RWPE1 (cell line): ENCODE data around the gene EFCAB13.

Experiments
- CTCF ChIA-PET: fragments of 350-600 bp; sonication (Branson Sonifier 250); formaldehyde crosslinking; extraction: SDS; loops from one replicate; lab custom pipeline; 2021; lab: Yijun Ruan, JAX
- POLR2A ChIA-PET: fragments of 400-600 bp; formaldehyde crosslinking; extraction: SDS; loops from one replicate; lab custom pipeline; 2020; ENCODE audit warnings: antibody characterized with exemption; ENCODE audit not compliant: low non-redundant PET; lab: Yijun Ruan, JAX
- DNase-seq: peaks from one replicate; pipeline ENCODE4 v3.0.0; 2012; ENCODE audit warnings: low spot score
- H3K27ac ChIP-seq: fragments of 450-650 bp; 2 replicates; pipeline ENCODE4 v1.5.1; 2017
- CTCF ChIP-seq: fragments of 450-650 bp; conservative IDR thresholded peaks from 2 replicates; pipeline ENCODE4 v1.5.1; 2017; ENCODE audit warnings: low read depth, mild to moderate bottlenecking

EFCAB13 gene

DNA sequence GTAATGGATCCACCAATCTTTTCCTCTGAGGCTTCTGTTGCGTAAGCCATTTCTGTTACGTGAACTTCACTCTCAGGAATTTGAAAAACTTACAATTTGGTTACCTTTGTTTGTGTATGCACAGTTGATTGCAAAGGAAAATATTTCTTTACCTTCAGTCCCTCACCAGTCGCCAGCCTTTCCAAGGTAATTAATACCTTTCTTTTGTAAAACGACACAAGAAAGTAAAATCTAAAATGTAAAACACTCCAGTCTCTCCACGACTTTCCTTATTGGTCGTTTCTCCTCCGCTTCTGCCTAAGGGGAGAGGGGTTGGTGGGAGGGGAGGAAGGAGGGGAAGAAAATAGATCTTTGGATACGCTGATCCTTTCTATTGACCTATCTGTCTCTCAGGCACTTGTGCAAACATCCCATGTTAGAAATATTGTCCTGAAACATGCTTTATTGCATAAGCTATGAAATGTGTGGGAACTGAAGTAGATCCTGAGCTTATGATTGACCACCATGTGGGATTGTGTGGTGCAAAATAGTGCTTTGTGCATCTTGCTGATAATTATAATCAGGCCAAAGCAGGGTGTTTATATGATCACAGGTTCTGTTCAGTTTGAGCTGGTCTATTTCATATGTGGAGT, 32.4 kb upstream of the EFCAB13 start:
- TF ChIP-seq CTCF = no peak
- H3K27ac ChIP-seq = no peak overlapping the region
- POLR2A ChIA-PET = no interaction called here
- DNase-seq = no peak
- CTCF ChIA-PET = interaction anchor here (0.8 kb wide), 1 partner anchor 9 kb away, joined by 3 read pairs; no protein-coding TSS in a partner anchor

DNA sequence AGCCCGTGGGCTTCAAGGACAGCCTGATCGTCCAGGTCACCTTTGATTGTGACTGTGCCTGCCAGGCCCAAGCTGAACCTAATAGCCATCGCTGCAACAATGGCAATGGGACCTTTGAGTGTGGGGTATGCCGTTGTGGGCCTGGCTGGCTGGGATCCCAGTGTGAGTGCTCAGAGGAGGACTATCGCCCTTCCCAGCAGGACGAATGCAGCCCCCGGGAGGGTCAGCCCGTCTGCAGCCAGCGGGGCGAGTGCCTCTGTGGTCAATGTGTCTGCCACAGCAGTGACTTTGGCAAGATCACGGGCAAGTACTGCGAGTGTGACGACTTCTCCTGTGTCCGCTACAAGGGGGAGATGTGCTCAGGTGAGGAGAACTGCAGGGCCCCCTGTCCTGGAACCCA, 31.5 kb upstream of the EFCAB13 start:
- DNase-seq = no peak
- ChIA-PET POLR2A (no interaction called here), CTCF (interaction anchor here (0.8 kb wide), 1 partner anchor 8 kb away, joined by 3 read pairs; no protein-coding TSS in a partner anchor)
- no peak overlapping the region for H3K27ac ChIP-seq
- TF ChIP-seq CTCF = no peak

DNA sequence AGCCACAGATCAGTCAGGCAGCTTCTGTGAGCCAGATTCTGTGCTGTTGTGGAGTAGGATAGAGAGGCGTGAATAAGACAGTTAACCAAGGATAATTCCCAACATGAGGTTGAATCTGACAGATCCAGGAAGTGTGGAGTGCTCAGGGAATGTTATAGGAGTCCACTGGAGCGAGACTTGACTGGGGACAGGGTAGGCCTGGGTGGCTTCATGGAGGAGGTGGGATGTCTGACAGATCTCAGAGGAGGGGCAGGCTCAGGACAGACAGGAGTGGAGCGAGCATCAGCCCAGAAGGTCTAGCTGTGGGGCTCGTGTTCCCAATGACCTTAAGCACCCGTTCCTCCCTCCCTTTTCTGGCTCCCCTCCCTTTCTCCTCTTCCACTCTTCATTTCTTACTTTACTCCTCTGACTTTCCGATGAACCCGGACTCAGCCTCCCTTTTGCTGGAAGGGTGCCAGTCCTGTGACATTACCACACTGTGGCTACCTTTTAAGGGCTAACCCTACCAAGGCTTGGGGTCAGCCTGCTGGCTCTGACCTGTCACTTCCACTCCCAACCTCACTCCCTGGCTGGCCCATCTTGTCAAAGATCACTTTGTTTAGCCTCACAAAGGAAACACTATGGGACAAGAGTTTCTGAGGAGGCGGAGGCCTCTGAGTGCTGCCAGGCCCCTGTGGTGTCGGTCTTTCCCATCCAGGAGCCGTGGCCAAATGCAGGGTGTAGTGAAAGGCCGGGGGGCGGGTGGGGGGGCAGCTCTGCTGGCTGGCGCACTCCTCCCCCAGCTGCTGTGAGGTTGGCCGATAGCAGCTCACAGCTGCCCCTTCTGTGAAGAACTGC, 28.5 kb upstream of the EFCAB13 start:
- ChIA-PET POLR2A (no interaction called here), CTCF (no interaction called here)
- H3K27ac ChIP-seq = no peak overlapping the region
- no peak for TF ChIP-seq CTCF
- DNase-seq = no peak

- CTCF ChIA-PET = no interaction called here
- no peak for DNase-seq
- no peak overlapping the region for H3K27ac ChIP-seq
- POLR2A ChIA-PET = no interaction called here
- TF ChIP-seq CTCF = no peak
These were observed 27.9 kb upstream of the EFCAB13 start for GRCh38 chr17:47295874-47296255.

DNA sequence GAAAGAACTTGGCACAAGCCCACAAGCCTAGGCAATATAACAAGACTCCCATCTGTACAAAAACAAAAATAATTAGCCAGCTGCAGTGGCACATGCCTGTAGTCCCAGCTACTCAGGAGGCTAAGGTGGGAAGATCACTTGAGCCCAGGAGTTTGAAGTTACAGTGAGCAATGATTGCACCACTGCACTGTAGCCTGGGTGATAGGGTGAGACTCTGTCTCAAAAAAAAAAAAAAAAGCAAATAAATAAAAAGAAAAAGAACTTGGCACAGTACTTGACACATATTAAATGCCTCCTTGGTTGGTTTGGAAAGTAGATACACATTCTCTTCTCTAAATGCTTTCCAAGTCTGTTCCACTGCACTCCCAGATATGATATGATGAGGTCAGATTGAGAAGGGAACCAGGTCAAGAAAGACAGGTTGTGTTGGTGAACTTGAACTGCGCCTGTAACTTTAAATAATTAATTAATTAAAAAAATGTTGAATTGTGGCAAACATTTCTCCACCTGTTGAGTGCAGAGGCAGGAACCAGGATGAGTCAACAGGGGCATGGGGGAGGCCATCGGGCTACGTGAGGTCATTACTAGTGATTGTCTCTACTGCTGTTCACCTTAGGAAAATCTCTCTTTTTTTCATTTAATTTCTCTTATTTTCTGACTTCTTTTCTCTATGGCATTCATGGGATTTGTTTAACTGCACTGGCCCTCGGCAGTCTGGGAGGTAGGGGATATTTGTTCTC, 25.9 kb upstream of the EFCAB13 start:
- peak; percentile 49 for DNase-seq
- CTCF ChIA-PET = no interaction called here
- no peak for TF ChIP-seq CTCF
- POLR2A ChIA-PET = no interaction called here
- H3K27ac ChIP-seq = no peak overlapping the region

DNA sequence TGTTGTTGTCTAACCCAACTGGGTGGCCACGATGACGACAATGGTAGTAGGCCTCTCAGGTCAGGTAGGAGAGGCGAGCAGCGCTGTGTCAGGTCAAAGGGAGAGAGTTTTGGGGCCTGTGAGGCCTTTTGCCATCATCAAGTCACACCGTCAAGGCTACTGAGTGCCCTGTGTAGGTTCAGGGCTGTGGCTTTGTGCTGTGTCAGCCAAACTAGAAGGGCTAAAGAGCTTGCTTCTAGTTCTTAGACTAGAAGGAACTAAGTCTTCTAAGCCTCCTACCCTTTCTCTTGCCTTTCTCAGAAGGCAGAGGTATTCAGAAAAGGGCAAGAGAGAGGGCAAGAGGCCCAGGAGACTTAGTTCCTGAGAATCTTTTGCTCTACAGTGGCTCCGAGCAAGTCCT, 25.0 kb upstream of the EFCAB13 start:
- no peak for TF ChIP-seq CTCF
- H3K27ac ChIP-seq = no peak overlapping the region
- DNase-seq = no peak
- ChIA-PET CTCF (no interaction called here), POLR2A (no interaction called here)
